ENCODE measurements around the gene CNTN1. TPM values are rescaled to one million over a fixed set of nuclear protein-coding genes. Genes with fewer than 3 reads are reported as not detected.

The CNTN1 gene
- total and polyA plus RNA-seq, 2 of the 13 experiments (the other 11 are each of a cell fraction or from before 2014, with no cell fraction given), result 0.01 to 0.07 TPM

DNA sequence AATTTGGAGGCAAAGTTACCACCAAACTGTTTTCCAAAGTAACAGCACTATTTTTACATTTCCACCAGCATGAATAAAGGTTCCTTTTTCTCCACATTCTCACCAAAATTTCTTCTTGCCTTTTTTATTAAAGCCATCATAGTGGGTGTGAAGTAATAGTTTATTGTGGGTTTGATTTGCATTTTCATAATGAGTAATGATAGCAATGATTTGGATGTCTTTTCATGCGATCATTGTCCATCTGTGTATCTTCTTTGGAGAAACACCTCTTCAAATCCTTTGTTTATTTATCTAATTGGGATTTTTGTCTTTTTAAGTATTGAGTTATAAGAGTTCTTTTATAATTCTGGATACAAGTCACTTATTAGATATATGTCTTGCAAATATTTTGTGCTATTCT lies 172.7 kb downstream of the CNTN1 start (continued):
- no peak for TF ChIP-seq SETDB1 (CRISPR knock-in tag; IDR thresholded peaks at IDR 0.05; ENCODE audit: borderline replicate concordance)
- TF ChIP-seq, protein P1, sequence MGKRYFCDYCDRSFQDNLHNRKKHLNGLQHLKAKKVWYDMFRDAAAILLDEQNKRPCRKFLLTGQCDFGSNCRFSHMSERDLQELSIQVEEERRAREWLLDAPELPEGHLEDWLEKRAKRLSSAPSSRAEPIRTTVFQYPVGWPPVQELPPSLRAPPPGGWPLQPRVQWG (CRISPR knock-in tag; IDR thresholded peaks at IDR 0.05; ENCODE audit: borderline replicate concordance, low read depth), result no peak

DNA sequence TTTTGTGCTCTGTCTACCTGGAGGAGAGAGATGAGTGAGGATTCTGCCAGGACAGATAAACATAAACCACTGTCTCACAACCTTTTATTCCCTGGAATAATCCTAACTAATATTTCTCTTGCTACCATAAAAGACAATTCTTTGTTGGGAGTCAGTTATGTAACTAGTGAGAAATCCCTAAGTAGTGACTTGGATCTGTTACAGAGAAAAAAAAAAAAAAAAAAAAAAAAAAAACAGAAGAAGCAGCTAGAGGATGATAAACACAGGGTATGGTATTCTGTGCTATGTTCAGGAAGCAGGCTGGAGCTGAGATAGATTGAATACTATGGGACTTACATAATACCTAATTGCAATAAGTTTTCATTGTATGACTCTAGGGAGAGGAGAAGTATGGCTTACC lies 178.7 kb downstream of the CNTN1 start:
- in situ Hi-C loops (cut with HindIII; ENCODE audit: extremely low pct_ligation_motif_present, low pct_unique_long_range_greater_than_20kb) (no loop called here), intact Hi-C loops (cut with micrococcal nuclease; ENCODE audit: unreplicated experiment) (no loop called here)
- Histone ChIP-seq H3K4me2 (ENCODE audit: low read depth, low read length) (no peak overlapping the region), H3K79me2 (ENCODE audit: insufficient read depth, low read length) (no peaks in the 10 kb centered on the region), H3K27ac (ENCODE audit: extremely low read length, insufficient read depth, low read length) (no peak overlapping the region), H3K36me3 (replicated peaks in 1 of 2; ENCODE audit: control insufficient read depth in 1 of 2, insufficient read depth in 2 of 2, low read length in 2 of 2) (no peaks in the 10 kb centered on the region), H3K9me3 (ENCODE audit: low read length) (no peaks in the 10 kb centered on the region), H3K27me3 (ENCODE audit: control insufficient read depth in 1 of 2, insufficient read depth in 2 of 2, low read length in 2 of 2) (no peaks in the 10 kb centered on the region), H2AFZ (ENCODE audit: low read length) (no peak overlapping the region), H4K20me1 (ENCODE audit: insufficient read depth, low read length) (no peaks in the 10 kb centered on the region), H3K4me3 (replicated peaks in 1 of 3; ENCODE audit: insufficient read depth in 1 of 3, low read depth in 2 of 3, low read length in 3 of 3) (no peak overlapping the region), H3K4me1 (ENCODE audit: insufficient read depth, low read length) (no peaks in the 10 kb centered on the region), H3K9ac (ENCODE audit: insufficient read depth, low read depth, low read length) (no peak overlapping the region)
- TF ChIP-seq EED (CRISPR knock-in tag; IDR thresholded peaks at IDR 0.05) (no peak), NFE2 (CRISPR knock-in tag; IDR thresholded peaks at IDR 0.05) (no peak), ZBTB38 (CRISPR knock-in tag; IDR thresholded peaks at IDR 0.05) (no peak), ZBTB1 (CRISPR knock-in tag; IDR thresholded peaks at IDR 0.05; ENCODE audit: borderline replicate concordance) (no peak), MED13 (CRISPR knock-in tag; IDR thresholded peaks at IDR 0.05) (no peak), ZNF225 (CRISPR knock-in tag; IDR thresholded peaks at IDR 0.05) (no peak), RFXANK (CRISPR knock-in tag; IDR thresholded peaks at IDR 0.05) (no peak)
- TF ChIP-seq, protein P2, sequence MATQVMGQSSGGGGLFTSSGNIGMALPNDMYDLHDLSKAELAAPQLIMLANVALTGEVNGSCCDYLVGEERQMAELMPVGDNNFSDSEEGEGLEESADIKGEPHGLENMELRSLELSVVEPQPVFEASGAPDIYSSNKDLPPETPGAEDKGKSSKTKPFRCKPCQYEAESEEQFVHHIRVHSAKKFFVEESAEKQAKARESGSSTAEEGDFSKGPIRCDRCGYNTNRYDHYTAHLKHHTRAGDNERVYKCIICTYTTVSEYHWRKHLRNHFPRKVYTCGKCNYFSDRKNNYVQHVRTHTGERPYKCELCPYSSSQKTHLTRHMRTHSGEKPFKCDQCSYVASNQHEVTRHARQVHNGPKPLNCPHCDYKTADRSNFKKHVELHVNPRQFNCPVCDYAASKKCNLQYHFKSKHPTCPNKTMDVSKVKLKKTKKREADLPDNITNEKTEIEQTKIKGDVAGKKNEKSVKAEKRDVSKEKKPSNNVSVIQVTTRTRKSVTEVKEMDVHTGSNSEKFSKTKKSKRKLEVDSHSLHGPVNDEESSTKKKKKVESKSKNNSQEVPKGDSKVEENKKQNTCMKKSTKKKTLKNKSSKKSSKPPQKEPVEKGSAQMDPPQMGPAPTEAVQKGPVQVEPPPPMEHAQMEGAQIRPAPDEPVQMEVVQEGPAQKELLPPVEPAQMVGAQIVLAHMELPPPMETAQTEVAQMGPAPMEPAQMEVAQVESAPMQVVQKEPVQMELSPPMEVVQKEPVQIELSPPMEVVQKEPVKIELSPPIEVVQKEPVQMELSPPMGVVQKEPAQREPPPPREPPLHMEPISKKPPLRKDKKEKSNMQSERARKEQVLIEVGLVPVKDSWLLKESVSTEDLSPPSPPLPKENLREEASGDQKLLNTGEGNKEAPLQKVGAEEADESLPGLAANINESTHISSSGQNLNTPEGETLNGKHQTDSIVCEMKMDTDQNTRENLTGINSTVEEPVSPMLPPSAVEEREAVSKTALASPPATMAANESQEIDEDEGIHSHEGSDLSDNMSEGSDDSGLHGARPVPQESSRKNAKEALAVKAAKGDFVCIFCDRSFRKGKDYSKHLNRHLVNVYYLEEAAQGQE (IDR thresholded peaks at IDR 0.05; ENCODE audit: borderline replicate concordance in 1 of 2, low read depth in 1 of 2, low read length in 2 of 2), result no peak
- ChIA-PET CTCF (ENCODE audit: low intra/inter-chr PET ratio, low total read pairs) (no interaction called here), POLR2A (no interaction called here)
- no TSS peak for BruUV-seq (replicated peaks)
- FAIRE-seq (no peak), ATAC-seq (no peak), DNase-seq (ENCODE audit: low spot score) (no peak)

Data from HepG2 (cell line).